Testis (tissue), 5 donors: ENCODE results near the gene ZNF277. TPM values are rescaled to one million over a fixed set of nuclear protein-coding genes. Genes with fewer than 3 reads are reported as not detected.

ENCODE experiments used
- DNase-seq: peaks from one replicate; pipeline ENCODE4 v3.0.0-alpha.2; 2019
- H3K27ac ChIP-seq, 2 donors: fragments of 200-600 bp; sonication (generic); one replicate each; pipeline ENCODE4 v1.5.1; 2019
- H3K27me3 ChIP-seq: fragments of 200-600 bp; sonication (generic); one replicate; pipeline ENCODE4 v1.5.1; 2019
- H3K36me3 ChIP-seq: fragments of 200-600 bp; sonication (generic); one replicate; pipeline ENCODE4 v1.5.1; 2017; ENCODE audit warnings: low read depth; ENCODE audit errors: missing control alignments
- H3K4me1 ChIP-seq: fragments of 200-600 bp; sonication (generic); one replicate; pipeline ENCODE4 v1.5.1; 2019
- H3K4me3 ChIP-seq, 2 donors: fragments of 200-600 bp; sonication (generic); one replicate each; pipeline ENCODE4 v1.5.1; 2017 to 2019
- H3K9me3 ChIP-seq: fragments of 200-600 bp; sonication (generic); one replicate; pipeline ENCODE4 v1.5.1; 2017
- POLR2A ChIP-seq: fragments of 450-650 bp; IDR thresholded peaks from one replicate; pipeline ENCODE4 v1.6.1; 2017; ENCODE audit warnings: antibody characterized with exemption, mild to moderate bottlenecking, moderate library complexity
- WGBS, 2 donors: methylation state at CpG; one replicate each; pipeline ENCODE4 v1.1.5; 2018; 5-methylcytosine and 5-hydroxymethylcytosine counted together
- intact Hi-C: fragments of 100-400 bp; cut with DNase I; formaldehyde crosslinking; loops from one replicate; pipeline ENCODE4 v1.15.1; 2023; ENCODE audit warnings: low total_unique reads
- long read RNA-seq, 2 donors: transcript quantifications; one replicate each; lab custom pipeline, GENCODE V29; 2026
- polyA plus RNA-seq: library from polyadenylated mRNA; stranded (reverse); fragments of 350-450 nt; fragmentation: Illumina TruSeq; extraction: RNeasy Lipid Tissue Mini Kit (QIAGEN cat#74804); gene quantifications from one replicate; pipeline ENCODE4 v1.2.3, GENCODE V29; 2014; ENCODE audit warnings: low read depth, low replicate concordance; ENCODE audit not compliant: insufficient read depth
- total RNA-seq, 2 donors: library from RNA; depleted of rRNA; stranded (reverse); fragments of >200 nt; gene quantifications; one replicate each; pipeline ENCODE4 v1.2.3, GENCODE V29; 2016
- TF ChIP-seq, protein P1 (sequence below), 3 experiments: fragments of 450-650 bp in 2 of 3; fragments of 200-600 bp in 1 of 3; sonication (generic) in 1 of 3; IDR thresholded peaks; one replicate each; pipeline ENCODE4 v1.5.1; 2016 to 2019; ENCODE audit warnings: antibody characterized with exemption in 3 of 3, mild to moderate bottlenecking in 2 of 3, moderate library complexity in 1 of 3

Gene ZNF277
- 10 to 100 TPM; 13.9 to 15.4 TPM for total RNA-seq
- polyA plus RNA-seq = 14.6 TPM
- long read RNA-seq, donor 1, partial matches to known transcripts = 7 of 11 reads
- long read RNA-seq, donor 1, other reads (novel, unspliced or antisense) = 0 of 11 reads
- long read RNA-seq, donor 2, partial matches to known transcripts = 0 of 3 reads
- long read RNA-seq, donor 2, other reads (novel, unspliced or antisense) = 0 of 3 reads

DNA sequence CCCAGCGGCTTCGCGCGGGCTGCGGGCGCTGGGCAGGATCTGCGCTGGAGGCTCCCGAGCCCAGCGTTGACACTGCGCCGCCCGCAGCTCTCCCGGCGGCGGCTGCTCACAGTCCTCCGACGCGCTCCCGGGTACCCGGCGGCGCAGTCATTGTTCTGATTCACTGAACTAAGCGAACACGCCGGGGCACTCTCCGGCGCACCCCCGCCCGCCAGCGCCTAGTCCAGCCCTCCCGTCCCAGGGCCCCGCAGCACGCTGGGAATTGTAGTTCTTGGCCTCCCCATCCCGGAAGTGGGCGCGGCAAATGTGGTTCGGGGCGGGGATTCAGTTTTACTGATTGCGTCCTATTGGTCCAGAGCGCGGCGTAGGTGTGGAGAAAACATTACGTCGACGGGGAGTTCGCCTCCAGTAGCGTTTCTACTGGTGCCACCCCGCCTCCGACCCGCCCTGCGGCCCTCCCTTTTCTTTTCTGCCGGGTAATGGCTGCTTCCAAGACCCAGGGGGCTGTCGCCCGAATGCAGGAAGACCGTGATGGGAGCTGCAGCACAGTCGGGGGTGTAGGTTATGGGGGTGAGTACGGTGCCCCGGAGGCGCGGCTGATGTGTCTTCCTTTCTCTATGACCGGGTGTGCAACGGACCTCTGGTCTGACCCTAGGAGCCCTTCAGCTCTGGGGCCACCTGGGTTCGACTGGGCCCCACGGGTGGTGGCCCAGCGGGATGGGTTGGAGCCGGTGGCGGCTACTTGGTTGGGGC, at the start of gene ZNF277, which contains the start of gene DOCK4:
TSS of gene ZNF277 (plus strand) at position 458 of the 753 bp plus-strand sequence. CDS start at position 480, 22 bp downstream.
TSS of gene DOCK4 (minus strand) at position 162 of the 753 bp plus-strand sequence. CDS start 261 bp downstream, outside the sequence.
- Histone ChIP-seq H3K27ac (peak within 1 kb of the TSS; percentile 82 to 84), H3K36me3 (no peaks in the 10 kb centered on the region), H3K27me3 (no peaks in the 10 kb centered on the region), H3K4me1 (peaks cover 7% of the 10 kb centered on the region), H3K9me3 (no peaks in the 10 kb centered on the region), H3K4me3 (peak within 1 kb of the TSS; percentile 80 to 91)
- intact Hi-C loops = no loop called here
- DNase-seq = peak; percentile 99
- 0% methylated on average over 67 of the region's 67 CpGs; no CpG with 5 or more reads in 1 of the 2 donors for WGBS, 2 donors
- peak; percentile 43 for TF ChIP-seq POLR2A
- TF ChIP-seq, protein P1, sequence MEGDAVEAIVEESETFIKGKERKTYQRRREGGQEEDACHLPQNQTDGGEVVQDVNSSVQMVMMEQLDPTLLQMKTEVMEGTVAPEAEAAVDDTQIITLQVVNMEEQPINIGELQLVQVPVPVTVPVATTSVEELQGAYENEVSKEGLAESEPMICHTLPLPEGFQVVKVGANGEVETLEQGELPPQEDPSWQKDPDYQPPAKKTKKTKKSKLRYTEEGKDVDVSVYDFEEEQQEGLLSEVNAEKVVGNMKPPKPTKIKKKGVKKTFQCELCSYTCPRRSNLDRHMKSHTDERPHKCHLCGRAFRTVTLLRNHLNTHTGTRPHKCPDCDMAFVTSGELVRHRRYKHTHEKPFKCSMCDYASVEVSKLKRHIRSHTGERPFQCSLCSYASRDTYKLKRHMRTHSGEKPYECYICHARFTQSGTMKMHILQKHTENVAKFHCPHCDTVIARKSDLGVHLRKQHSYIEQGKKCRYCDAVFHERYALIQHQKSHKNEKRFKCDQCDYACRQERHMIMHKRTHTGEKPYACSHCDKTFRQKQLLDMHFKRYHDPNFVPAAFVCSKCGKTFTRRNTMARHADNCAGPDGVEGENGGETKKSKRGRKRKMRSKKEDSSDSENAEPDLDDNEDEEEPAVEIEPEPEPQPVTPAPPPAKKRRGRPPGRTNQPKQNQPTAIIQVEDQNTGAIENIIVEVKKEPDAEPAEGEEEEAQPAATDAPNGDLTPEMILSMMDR (IDR thresholded peaks at IDR 0.05) = no peak

DNA sequence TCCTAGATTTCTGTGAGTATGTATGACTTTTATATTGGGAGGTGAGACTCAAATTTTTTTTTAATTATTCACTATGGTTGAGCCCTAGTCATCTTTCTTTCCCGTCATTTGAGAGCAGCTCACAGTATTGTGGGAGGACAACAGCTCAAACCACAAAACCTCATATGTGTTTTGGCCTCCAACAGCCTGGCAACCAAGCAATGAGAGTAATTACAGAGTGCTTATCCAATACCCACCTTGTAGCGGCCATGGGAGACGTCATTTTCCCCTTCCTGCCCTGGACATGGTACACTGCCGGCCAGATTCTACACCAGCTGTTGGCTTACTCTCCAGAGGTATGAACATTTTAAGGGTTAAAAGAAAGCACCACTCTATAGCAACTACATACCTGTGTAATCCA, 49.4 kb upstream of the ZNF277 start:
- peaks cover 12% of the 10 kb centered on the region for H3K4me1 ChIP-seq
- DNase-seq = no peak
- 72 to 82% methylated on average over 4 of the region's 4 CpGs for WGBS, 2 donors
- H3K27me3 ChIP-seq = no peaks in the 10 kb centered on the region
- H3K27ac ChIP-seq = no peak overlapping the region
- H3K36me3 ChIP-seq = no peaks in the 10 kb centered on the region
- H3K9me3 ChIP-seq = no peaks in the 10 kb centered on the region
- no peak for TF ChIP-seq POLR2A
- TF ChIP-seq, protein P1 (IDR thresholded peaks at IDR 0.05) = no peak
- H3K4me3 ChIP-seq = no peak overlapping the region
- intact Hi-C loops = no loop called here

- Histone ChIP-seq H3K27ac (no peak overlapping the region), H3K36me3 (no peaks in the 10 kb centered on the region), H3K4me3 (no peak overlapping the region), H3K9me3 (no peaks in the 10 kb centered on the region), H3K4me1 (peaks cover 12% of the 10 kb centered on the region), H3K27me3 (no peaks in the 10 kb centered on the region)
- intact Hi-C loops = no loop called here
- WGBS, 2 donors = 89 to 91% methylated on average over 8 of the region's 8 CpGs
- TF ChIP-seq, protein P1 (IDR thresholded peaks at IDR 0.05) = no peak
- TF ChIP-seq POLR2A = no peak
- DNase-seq = no peak
These were observed 47.1 kb upstream of the ZNF277 start for GRCh38 chr7:112159351-112159750.

GRCh38 chr7:112160130-112160770, 46.2 kb upstream of the ZNF277 start:
- H3K4me1 ChIP-seq = peaks cover 12% of the 10 kb centered on the region
- no peaks in the 10 kb centered on the region for H3K9me3 ChIP-seq
- DNase-seq = no peak
- TF ChIP-seq POLR2A = no peak
- TF ChIP-seq, protein P1 (IDR thresholded peaks at IDR 0.05) = no peak
- H3K36me3 ChIP-seq = no peaks in the 10 kb centered on the region
- intact Hi-C loops = no loop called here
- no peaks in the 10 kb centered on the region for H3K27me3 ChIP-seq
- H3K4me3 ChIP-seq = no peak overlapping the region
- 36 to 57% methylated on average over 2 of the region's 2 CpGs for WGBS, 2 donors
- peak overlapping the region in 1 of 2 donors; percentile 46 for H3K27ac ChIP-seq
